ENCODE measurements around the gene POLR1G.
"Not testable (repeated sequence)": the region's sequence is repeated elsewhere in the genome, so short reads cannot be mapped to it uniquely, and the experiment has no call there.

The POLR1G gene

GRCh38 chr19:45400192-45400591 is 6.3 kb upstream of the POLR1G start:
- no peak for DNase-seq

DNA sequence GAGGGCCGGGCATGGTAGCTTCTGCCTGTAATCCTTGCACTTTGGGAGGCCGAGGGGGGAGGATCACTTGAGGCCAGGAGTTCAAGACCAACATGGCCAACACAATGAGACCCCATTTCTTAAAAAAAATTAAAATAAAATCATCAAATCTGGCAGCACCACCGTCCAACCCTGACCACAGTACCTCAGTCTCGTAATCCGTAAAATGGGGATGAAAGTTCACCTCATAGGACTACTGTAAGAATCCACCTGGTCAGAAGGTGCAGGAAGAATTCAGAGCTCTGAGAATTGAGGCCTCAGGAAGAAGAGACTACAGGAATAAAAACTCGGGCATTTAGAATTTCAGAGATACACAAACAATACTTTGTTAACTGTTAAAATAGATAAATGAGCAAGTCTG is 4.6 kb upstream of the POLR1G start:
- no peak for DNase-seq

DNA sequence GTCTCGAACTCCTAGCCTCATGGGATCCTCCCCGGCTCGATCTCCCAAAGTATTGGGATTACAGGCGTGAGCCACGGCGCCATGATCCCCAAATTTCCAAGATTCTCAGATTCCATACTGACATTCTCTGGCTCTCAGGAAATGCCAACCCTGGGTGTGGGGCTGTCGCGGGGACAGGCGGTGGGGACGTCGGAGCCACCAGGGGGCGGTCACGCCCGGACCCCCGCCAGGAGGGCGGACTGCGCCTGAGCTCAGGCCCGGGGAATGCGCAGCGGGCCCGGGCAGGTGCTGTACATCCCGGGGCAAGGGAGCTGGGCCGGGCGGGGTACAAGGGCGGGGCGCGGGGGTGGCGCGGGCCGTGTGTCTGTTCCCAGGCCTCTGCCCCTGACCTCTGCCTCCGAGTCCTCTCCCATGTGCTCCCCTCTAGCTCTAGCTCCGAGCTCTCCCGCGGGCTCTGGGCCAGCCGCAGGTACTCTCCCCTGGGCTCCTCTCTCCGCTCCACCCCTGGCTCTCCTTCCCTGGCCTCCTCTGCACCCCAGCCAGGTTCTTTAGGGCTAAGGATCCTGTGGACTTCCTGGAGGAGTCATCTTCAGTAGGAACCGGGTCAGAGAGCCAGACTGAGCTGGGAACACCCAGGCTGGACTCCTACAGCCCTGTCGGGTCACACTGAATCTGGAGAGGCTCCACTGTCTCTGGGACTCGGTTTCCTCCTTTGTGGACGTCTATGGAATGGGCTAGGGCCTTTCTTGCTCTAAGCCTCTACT is 4.0 kb upstream of the POLR1G start:
- no peak for DNase-seq

DNA sequence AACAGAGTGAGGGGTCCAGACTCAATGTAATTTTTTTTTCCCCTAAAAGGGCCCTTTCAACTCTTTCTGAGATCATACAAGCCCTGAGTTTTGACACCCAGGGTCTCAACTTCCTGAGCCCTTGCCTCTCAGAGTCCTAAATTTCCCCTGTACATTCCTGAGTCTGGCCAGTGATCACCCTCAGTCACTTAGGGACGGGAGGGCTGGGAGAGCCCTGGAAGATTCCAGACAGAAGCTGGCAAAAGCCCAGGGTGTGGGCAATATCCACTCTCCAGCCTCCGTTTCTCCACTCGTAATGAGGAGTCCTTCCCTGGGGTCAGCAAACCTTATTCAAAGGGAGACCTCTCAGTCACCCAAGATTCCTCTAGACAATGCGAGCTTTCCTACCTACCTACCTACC is 3.2 kb upstream of the POLR1G start:
- no peak for DNase-seq

GRCh38 chr19:45403781-45404556 is 2.5 kb upstream of the POLR1G start:
- DNase-seq, result no peak

DNA sequence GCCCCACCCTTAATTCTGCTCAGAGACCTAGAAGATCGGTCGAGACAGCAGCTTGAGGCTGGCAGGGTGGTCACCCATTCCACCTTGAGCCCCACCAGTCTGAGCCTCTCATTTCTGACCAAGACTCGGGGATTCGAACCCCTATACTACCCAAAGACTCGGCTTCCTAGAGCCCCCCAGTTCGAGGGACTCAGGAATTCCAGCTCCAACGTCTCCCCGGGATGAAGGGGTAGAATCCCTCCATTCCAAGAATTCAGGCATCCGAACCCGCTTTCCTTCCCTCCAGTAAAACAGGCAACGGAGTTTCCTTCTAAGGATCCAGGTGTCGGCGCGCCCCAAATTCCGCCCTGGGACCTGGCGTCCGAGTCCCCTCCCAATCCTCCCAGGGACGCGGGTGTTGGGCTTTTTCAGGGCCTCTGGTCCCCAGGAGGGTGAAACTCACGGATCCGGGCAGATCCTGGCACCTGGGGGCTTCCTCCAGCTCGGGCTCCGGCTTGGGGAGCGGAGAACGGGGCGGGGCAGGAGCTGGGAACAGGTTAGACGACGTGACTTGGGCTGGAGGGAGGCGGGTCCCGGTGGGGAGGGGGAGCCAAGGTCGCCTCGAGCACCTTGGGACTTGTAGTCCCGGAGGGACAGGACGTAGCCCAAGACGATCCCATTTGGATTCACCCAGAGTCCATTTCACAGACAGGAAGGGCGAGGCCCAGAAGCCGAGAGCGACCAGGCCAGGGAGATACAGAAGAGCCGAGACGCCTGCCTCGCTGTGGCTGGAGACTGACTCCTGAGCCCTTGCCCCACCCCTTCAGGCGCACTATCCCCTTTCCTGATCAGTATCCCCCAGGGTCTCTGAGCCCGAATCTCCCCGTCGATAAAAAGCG is 1.6 kb upstream of the POLR1G start, which contains the start of gene PPP1R13L:
TSS of gene PPP1R13L (minus strand) at position 513 of the 878 bp plus-strand sequence. CDS start 6,751 bp downstream, outside the sequence.
- DNase-seq, result no peak

- peak in 1 of 2 experiments; percentile 56 for DNase-seq
These were observed 814 bp upstream of the POLR1G start for GRCh38 chr19:45405435-45406225.

DNA sequence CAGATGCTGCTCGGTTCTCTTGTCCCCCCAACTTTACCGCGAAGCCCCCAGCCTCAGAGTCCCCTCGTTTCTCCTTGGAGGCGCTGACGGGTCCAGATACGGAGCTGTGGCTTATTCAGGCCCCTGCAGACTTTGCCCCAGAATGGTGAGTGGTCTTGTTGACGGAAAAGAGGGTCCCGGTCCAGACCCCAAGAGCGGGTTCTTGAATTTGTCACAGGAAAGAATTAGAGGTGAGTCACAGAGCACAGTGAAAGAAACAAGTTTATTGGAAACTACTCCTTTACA is 589 bp downstream of the POLR1G start:
- DNase-seq, result no peak

DNA sequence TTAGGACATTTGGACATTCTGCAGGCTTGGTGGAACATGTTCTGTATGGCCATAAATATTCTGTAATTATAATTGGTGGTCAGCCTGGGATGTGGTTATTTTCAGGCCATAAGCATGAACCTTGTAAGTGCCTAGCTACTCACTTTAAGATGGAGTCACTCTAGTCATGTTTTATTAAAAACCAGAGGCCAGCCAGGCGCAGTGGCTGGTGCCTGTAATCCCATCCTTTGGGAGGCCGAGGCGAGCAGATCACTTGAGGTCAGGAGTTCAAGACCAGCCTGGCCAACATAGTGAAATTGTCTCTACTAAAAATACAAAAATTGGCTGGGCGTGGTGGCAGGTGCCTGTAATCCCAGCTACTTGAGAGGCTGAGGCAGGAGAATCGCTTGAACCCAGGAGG is 1.1 kb downstream of the POLR1G start:
- DNase-seq, result not testable (repeated sequence)

DNA sequence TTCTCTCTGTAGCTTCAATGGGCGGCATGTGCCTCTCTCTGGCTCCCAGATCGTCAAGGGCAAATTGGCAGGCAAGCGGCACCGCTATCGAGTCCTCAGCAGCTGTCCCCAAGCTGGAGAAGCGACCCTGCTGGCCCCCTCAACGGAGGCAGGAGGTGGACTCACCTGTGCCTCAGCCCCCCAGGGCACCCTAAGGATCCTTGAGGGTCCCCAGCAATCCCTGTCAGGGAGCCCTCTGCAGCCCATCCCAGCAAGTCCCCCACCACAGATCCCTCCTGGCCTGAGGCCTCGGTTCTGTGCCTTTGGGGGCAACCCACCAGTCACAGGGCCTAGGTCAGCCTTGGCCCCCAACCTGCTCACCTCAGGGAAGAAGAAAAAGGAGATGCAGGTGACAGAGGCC is 1.7 kb downstream of the POLR1G start:
- DNase-seq, result no peak

- no peak for DNase-seq
These were observed 2.5 kb downstream of the POLR1G start for GRCh38 chr19:45408830-45409556.

DNA sequence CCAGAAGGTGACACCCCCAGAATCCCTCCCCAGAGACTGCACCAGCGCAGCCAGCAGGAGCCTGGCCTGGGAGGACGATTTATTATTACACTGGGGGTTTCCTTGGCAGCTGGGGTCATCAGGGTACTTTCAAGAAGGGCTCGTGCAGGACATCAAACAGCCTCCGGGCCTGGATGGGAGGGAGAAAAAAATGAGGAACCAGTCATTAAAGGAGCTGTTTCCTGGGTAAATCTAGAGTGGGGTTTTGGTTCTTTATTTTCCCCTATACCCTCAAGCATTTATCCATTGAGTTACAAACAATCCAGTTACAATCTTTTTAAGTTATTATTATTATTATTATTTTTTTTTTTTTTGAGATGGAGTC is 3.1 kb downstream of the POLR1G start:
- DNase-seq, result no peak

DNA sequence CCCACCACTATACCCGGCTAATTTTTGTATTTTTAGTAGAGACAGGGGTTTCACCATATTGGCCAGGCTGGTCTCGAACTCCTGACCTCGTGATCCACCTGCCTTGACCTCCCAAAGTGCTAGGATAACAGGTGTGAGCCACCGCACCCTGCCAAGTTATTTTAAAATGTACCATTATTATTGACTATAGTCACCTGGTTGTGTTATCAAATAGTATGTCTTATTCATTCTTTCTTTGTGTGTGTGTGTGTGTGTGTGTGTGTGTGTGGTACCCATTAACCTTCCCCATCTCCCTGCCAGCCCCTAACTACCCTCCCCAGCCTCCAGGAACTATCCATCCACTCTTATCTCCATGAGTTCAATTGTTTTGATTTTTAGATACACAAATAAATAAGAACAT is 3.9 kb downstream of the POLR1G start:
- DNase-seq, result not testable (repeated sequence)

DNA sequence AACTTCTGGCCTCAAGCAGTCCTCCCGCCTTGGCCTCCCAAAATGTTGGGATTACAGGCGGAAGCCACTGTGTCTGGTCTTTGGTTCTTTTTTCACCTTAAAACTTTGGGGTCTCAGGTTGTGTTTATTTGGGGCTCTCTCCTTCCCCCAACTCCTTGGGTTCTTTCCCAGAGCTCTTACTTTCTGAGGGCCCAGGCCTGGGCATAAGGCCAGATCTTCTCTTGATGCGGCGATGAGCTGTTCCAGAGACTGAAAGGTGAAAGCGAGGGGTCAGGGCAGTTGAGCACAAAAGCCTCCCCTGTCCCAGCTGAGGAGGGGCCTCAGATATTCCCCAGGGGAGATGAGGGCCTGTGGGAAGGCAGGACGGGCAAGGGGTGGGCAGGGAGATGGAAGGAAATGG is 7.1 kb downstream of the POLR1G start:
- DNase-seq, result no peak

- no peak for DNase-seq
These were observed 8.0 kb downstream of the POLR1G start for GRCh38 chr19:45414468-45414867.

DNA sequence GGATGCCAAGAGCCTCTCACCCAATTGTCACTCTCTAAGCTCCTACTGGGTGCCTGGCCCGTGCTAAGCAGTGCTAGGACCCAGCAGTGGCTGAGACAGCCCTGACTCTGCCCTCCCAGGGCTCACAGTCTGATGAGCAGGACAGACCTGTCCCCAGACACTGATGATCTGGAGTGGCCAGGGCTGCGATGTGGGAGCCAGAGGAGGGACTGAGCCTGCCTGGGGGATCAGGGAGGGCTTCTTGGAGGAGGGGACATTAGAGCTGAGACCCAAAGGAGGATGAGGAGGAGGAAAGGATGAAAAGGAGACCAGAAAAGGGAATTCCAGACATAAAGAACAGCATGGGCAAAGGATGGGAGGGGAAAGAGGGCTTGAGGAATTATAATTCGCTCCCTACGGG is 10.7 kb downstream of the POLR1G start:
- no peak for DNase-seq

DNA sequence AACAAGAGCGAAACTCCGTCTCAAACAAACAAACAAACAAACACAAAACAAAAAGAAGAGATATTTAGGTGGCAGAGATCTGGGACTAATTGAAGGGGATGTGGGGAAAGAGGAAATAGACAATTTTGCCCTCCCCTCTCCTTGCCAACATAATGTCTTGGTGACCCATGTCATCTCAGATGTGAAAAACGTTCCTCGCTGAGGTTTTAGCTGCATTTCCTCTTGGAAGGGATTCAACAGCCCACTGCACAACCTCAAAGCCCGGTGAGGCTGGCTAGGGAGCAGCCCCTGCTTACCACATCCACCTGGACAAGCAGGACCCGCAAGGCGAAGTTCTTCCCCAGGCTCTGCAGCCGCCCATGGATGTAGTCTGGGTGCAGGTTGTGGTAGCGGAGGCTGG is 12.4 kb downstream of the POLR1G start:
- no peak for DNase-seq

GRCh38 chr19:45419396-45419795 is 13.0 kb downstream of the POLR1G start:
- no peak for DNase-seq

DNA sequence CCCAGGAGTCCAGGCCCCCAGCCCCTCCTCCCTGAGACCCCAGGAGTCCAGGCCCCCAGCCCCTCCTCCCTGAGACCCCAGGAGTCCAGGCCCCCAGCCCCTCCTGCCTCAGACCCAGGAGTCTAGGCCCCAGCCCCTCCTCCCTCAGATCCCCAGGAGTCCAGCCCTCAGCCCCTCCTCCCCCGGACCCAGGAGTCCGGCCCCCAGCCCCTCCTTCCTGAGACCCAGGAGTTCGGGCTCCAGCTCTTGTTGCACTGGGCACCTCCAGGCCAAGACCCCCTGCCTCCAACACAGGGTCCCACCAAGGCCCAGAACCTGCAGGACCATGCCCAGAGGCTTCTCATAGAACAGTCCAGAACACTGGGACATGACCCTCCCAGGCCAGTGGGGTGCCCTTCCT is 13.5 kb downstream of the POLR1G start:
- DNase-seq, result no peak

DNA sequence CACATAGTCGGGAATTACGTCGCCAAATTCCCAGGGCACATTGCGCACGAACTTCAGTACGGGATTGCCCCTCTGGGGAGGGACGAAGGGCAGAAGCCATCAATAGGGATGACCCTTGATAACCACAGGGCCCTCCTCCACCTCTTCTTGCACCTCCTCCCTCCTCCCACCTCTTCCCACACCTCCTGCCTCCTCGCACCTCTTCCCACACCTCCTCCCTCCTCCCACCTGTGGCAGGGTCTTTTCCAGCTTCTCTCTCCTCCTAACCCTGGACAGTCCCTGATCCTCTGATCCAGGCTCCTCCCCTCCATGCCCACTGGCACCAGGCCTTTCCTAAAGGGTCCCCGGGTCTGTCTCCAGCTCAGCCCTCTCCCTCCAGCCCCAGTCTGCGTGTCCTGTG is 13.9 kb downstream of the POLR1G start:
- no peak for DNase-seq

GRCh38 chr19:45420871-45421270 is 14.4 kb downstream of the POLR1G start:
- DNase-seq, result no peak

DNA sequence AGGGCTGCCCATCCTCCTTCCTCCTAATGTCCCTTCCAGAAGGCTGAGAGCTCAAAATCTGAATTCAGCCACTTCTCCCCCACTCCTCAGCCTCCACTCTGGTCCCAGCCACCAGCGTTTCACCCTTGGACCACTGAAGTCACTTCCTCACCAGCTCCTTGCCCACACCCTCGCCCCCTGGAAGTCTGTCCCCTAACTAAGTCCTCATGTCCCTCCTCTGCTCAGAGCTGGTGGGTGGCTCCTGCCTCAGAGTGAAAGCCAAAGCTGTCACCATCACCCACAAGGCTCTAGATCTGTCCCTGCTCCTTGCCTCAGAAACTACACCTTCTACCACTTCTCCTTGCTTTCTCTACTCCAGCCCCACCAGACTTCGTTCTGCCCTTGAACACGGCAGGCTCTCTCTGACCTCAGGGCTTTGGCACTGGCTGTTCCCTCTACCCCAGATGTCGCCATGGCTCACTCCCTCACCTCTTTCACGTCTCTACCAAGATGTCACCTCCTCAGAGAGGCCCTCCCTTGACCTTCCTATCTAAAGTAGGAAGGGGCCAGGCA is 15.6 kb downstream of the POLR1G start:
- DNase-seq, result no peak
